ENCODE data around the gene GTF2I.

- no peak for TF ChIP-seq CTCF (IDR thresholded peaks at IDR 0.05)
- no peak for TF ChIP-seq POLR2A (IDR thresholded peaks at IDR 0.05)
Measured at GRCh38 chr7:74617180-74617744, 40.3 kb upstream of the GTF2I start.
